HepG2 (cell line): ENCODE data around the gene MBLAC1. TPM values are rescaled to one million over a fixed set of nuclear protein-coding genes. Genes with fewer than 3 reads are reported as not detected.

Experiments
- AGO2 ChIP-seq: fragments of 200-400 bp; formaldehyde crosslinking; optimal IDR thresholded peaks from 2 replicates; pipeline ENCODE3; 2017; ENCODE audit warnings: mild to moderate bottlenecking, low read depth, low read length, moderate library complexity
- ATF1 ChIP-seq: IDR thresholded peaks from 2 replicates; pipeline ENCODE4 v1.6.1; 2016; ENCODE audit warnings: mild to moderate bottlenecking, control low read depth
- CREM ChIP-seq, 2 experiments: sonication (generic) in 1 of 2; formaldehyde crosslinking in 1 of 2; IDR thresholded peaks; 2 replicates each; pipeline versions ENCODE4 v1.4.0 to v1.6.1; 2016 to 2020; ENCODE audit warnings: antibody characterized with exemption in 1 of 2, mild to moderate bottlenecking in 1 of 2, missing genetic modification reagents in 1 of 2
- DPF2 ChIP-seq: sonication (generic); formaldehyde crosslinking; IDR thresholded peaks from 2 replicates; pipeline ENCODE4 v1.4.0; 2020; ENCODE audit warnings: mild to moderate bottlenecking, low read depth, missing genetic modification reagents, borderline replicate concordance
- GATAD2A ChIP-seq: IDR thresholded peaks from 2 replicates; pipeline ENCODE4 v1.6.1; 2016
- HDAC1 ChIP-seq: sonication (generic); formaldehyde crosslinking; IDR thresholded peaks from 2 replicates; pipeline ENCODE4 v1.5.1; 2020; ENCODE audit warnings: mild to moderate bottlenecking, missing genetic modification reagents
- HMG20B ChIP-seq: conservative IDR thresholded peaks from 2 replicates; pipeline ENCODE4 v1.6.1; 2016; ENCODE audit warnings: missing genetic modification reagents, missing compliant biosample characterization
- HMGA1 ChIP-seq: sonication (generic); formaldehyde crosslinking; conservative IDR thresholded peaks from 2 replicates; pipeline ENCODE4 v1.4.0; 2020; ENCODE audit warnings: missing genetic modification reagents
- JUNB ChIP-seq: sonication (generic); formaldehyde crosslinking; IDR thresholded peaks from 2 replicates; pipeline ENCODE4 v1.8.0; 2022; ENCODE audit warnings: missing genetic modification reagents, mild to moderate bottlenecking, borderline replicate concordance
- MTA1 ChIP-seq: sonication (generic); formaldehyde crosslinking; IDR thresholded peaks from 2 replicates; pipeline ENCODE4 v1.4.0; 2020; ENCODE audit warnings: missing genetic modification reagents, mild to moderate bottlenecking, borderline replicate concordance
- NKX3-1 ChIP-seq: sonication (generic); formaldehyde crosslinking; IDR thresholded peaks from 2 replicates; pipeline ENCODE4 v1.5.0; 2020; ENCODE audit warnings: missing genetic modification reagents
- NONO ChIP-seq, 2 experiments: fragments of 450-650 bp in 1 of 2; sonication (generic) in 1 of 2; formaldehyde crosslinking in 1 of 2; IDR thresholded peaks in 1 of 2; conservative IDR thresholded peaks in 1 of 2; 2 replicates each; pipeline versions ENCODE4 v1.6.1 to v1.8.0; 2017 to 2022; ENCODE audit warnings: mild to moderate bottlenecking in 1 of 2, missing genetic modification reagents in 1 of 2, moderate library complexity in 1 of 2
- PHF21A ChIP-seq: sonication (generic); formaldehyde crosslinking; IDR thresholded peaks from 2 replicates; pipeline ENCODE4 v1.5.0; 2020; ENCODE audit warnings: mild to moderate bottlenecking, missing genetic modification reagents
- PHF8 ChIP-seq: sonication (generic); formaldehyde crosslinking; IDR thresholded peaks from 2 replicates; pipeline ENCODE4 v1.5.0; 2020; ENCODE audit warnings: missing genetic modification reagents
- SP4 ChIP-seq: sonication (generic); formaldehyde crosslinking; IDR thresholded peaks from 2 replicates; pipeline ENCODE4 v1.8.1; 2023; ENCODE audit warnings: mild to moderate bottlenecking, missing genetic modification reagents
- SRSF4 ChIP-seq: fragments of 200-400 bp; formaldehyde crosslinking; IDR thresholded peaks from one replicate; pipeline ENCODE4 v1.6.1; 2018; ENCODE audit warnings: mild to moderate bottlenecking, low read depth, low read length, moderate library complexity; ENCODE audit not compliant: poor library complexity, severe bottlenecking
- SUZ12 ChIP-seq: fragments of 150-350 bp; IDR thresholded peaks from 2 replicates; pipeline ENCODE4 v1.6.1; 2014; ENCODE audit warnings: low read depth, low read length
- THAP11 ChIP-seq: IDR thresholded peaks from 2 replicates; pipeline ENCODE4 v1.6.1; 2016; ENCODE audit warnings: missing biosample characterization, missing genetic modification reagents
- XRCC5 ChIP-seq: fragments of 200-400 bp; formaldehyde crosslinking; optimal IDR thresholded peaks from 2 replicates; pipeline ENCODE3; 2017; ENCODE audit warnings: mild to moderate bottlenecking, low read length
- ZMYM2 ChIP-seq: sonication (generic); formaldehyde crosslinking; IDR thresholded peaks from 2 replicates; pipeline ENCODE4 v1.8.0; 2022; ENCODE audit warnings: mild to moderate bottlenecking, missing genetic modification reagents
- ZNF264 ChIP-seq: sonication (generic); formaldehyde crosslinking; IDR thresholded peaks from 2 replicates; pipeline ENCODE4 v1.4.0; 2020; ENCODE audit warnings: missing genetic modification reagents
- ZNF30 ChIP-seq: sonication (generic); formaldehyde crosslinking; IDR thresholded peaks from 2 replicates; pipeline ENCODE4 v1.5.0; 2020; ENCODE audit warnings: mild to moderate bottlenecking, missing genetic modification reagents
- ZNF556 ChIP-seq: sonication (generic); formaldehyde crosslinking; IDR thresholded peaks from 2 replicates; pipeline ENCODE4 v1.4.0; 2020; ENCODE audit warnings: mild to moderate bottlenecking, missing genetic modification reagents, borderline replicate concordance
- ZNF557 ChIP-seq: sonication (generic); formaldehyde crosslinking; IDR thresholded peaks from 2 replicates; pipeline ENCODE4 v1.4.0; 2020; ENCODE audit warnings: missing genetic modification reagents
- ZNF7 ChIP-seq: IDR thresholded peaks from 2 replicates; pipeline ENCODE4 v1.6.1; 2016; ENCODE audit warnings: missing biosample characterization, missing genetic modification reagents
- ZNF746 ChIP-seq: sonication (generic); formaldehyde crosslinking; IDR thresholded peaks from 2 replicates; pipeline ENCODE4 v1.8.0; 2022; ENCODE audit warnings: mild to moderate bottlenecking, missing genetic modification reagents
- ZNF75D ChIP-seq: sonication (generic); formaldehyde crosslinking; IDR thresholded peaks from 2 replicates; pipeline ENCODE4 v1.8.1; 2023; ENCODE audit warnings: missing genetic modification reagents, mild to moderate bottlenecking, borderline replicate concordance
- ZNF879 ChIP-seq: sonication (generic); formaldehyde crosslinking; IDR thresholded peaks from 2 replicates; pipeline ENCODE4 v1.8.1; 2023; ENCODE audit warnings: missing genetic modification reagents
- polyA plus RNA-seq, 8 experiments: library from polyadenylated mRNA; depleted of rRNA in 3 of 8; stranded (reverse) in 7 of 8; unstranded in 1 of 8; fragments of >200 nt; fragmentation: Illumina TruSeq in 4 of 8; extraction: Trizol in 4 of 8; gene quantifications; 2 replicates each; pipeline versions ENCODE4 v1.2.1 to v1.2.3, GENCODE V29; 2011 to 2016; ENCODE audit warnings: low read depth in 4 of 8, missing spikeins in 1 of 8, mixed read lengths in 1 of 8; ENCODE audit not compliant: insufficient read depth in 1 of 8
- total RNA-seq, 5 experiments: library from RNA; depleted of rRNA; stranded (reverse); fragments of >200 nt; fragmentation: Illumina TruSeq; extraction: Trizol; gene quantifications; 2 replicates each; pipeline ENCODE4 v1.2.3, GENCODE V29; 2016; ENCODE audit warnings: low read depth in 1 of 5
- TF ChIP-seq, protein P1 (sequence below): fragments of 450-650 bp; IDR thresholded peaks from 2 replicates; pipeline ENCODE4 v1.6.1; 2017; ENCODE audit warnings: mild to moderate bottlenecking
- TF ChIP-seq, protein P2 (sequence below): sonication (generic); formaldehyde crosslinking; IDR thresholded peaks from 2 replicates; pipeline ENCODE4 v1.8.1; 2023; ENCODE audit warnings: mild to moderate bottlenecking, missing genetic modification reagents

Gene MBLAC1
- total and polyA plus RNA-seq, 2 of the 13 experiments (the other 11 are each of a cell fraction or from before 2014, with no cell fraction given): 0.79 to 2.1 TPM

DNA sequence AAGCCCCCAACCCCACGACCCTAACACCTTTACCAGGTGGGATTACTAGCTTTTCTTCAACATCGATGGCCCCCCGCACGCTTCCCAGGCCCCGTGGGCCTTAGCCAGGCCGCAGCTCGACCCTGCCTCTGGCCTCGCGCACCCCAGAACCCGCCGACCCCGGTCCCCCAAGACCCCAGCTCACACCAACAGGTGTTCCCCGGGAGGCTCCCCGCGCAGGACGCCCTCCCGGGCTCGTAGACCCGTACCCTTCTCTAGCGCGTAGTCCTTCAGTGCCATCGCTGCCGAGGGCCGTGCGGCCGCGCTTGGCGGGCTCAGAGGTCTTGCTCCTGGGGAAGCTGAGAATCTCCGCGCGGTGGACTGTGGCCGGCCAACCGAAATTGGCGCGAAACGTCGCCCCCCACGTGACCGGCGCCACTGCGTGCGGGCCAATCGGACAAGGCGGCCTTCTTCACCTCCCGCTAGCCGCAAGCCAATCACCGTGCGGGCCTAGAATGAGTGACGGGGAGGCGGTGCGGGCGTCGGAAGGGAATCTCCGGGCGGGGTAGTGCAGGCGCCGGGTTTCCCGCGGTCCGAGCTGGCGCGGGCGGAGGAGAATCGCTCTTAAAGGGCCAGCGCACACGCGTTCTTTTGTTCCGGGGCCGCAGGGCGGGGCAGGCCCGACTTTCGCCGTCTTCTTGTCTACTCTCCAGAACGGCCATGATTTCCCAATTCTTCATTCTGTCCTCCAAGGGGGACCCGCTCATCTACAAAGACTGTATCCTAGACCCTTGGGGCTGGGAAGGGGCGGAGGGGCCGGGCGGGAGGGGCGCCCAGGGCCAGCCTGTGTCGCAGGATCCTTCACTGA is 25.5 kb upstream of the MBLAC1 start, which contains the start of the genes AP4M1 and MCM7 (continued):
- TF ChIP-seq ZMYM2 (CRISPR knock-in tag) (no peak), ZNF30 (CRISPR knock-in tag) (no peak), PHF8 (CRISPR knock-in tag) (peak; percentile 55), ZNF746 (no peak), NKX3-1 (CRISPR knock-in tag) (peak; percentile 65; the same call in 1 of the 2 replicates), THAP11 (CRISPR knock-in tag) (peak; percentile 74), NONO (IDR thresholded peaks at IDR 0.05) (no peak), NONO (CRISPR knock-in tag; conservative IDR thresholded peaks at IDR 0.05) (no peak; the same call in 1 of the 2 replicates), ZNF264 (no peak), ZNF75D (CRISPR knock-in tag) (no peak), AGO2 (peak; percentile 86), XRCC5 (no peak), HDAC1 (CRISPR knock-in tag) (peak; percentile 88), ZNF556 (CRISPR knock-in tag) (no peak), HMG20B (CRISPR knock-in tag) (no peak), ZNF7 (CRISPR knock-in tag) (no peak), JUNB (CRISPR knock-in tag) (no peak), CREM (IDR thresholded peaks at IDR 0.05) (no peak; the same call in 1 of the 2 replicates), CREM (CRISPR knock-in tag; IDR thresholded peaks at IDR 0.05) (no peak), DPF2 (CRISPR knock-in tag) (no peak), SRSF4 (no peak), SP4 (CRISPR knock-in tag) (peak; percentile 77), PHF21A (CRISPR knock-in tag) (peak; percentile 34; the same call in 1 of the 2 replicates), SUZ12 (no peak), MTA1 (CRISPR knock-in tag) (no peak), GATAD2A (CRISPR knock-in tag) (no peak), ZNF879 (no peak), HMGA1 (CRISPR knock-in tag) (no peak), ZNF557 (CRISPR knock-in tag) (0 out of 2 replicates have a peak, but pooled peaks have one; percentile 60), ATF1 (CRISPR knock-in tag) (no peak)
- TF ChIP-seq, protein P1, sequence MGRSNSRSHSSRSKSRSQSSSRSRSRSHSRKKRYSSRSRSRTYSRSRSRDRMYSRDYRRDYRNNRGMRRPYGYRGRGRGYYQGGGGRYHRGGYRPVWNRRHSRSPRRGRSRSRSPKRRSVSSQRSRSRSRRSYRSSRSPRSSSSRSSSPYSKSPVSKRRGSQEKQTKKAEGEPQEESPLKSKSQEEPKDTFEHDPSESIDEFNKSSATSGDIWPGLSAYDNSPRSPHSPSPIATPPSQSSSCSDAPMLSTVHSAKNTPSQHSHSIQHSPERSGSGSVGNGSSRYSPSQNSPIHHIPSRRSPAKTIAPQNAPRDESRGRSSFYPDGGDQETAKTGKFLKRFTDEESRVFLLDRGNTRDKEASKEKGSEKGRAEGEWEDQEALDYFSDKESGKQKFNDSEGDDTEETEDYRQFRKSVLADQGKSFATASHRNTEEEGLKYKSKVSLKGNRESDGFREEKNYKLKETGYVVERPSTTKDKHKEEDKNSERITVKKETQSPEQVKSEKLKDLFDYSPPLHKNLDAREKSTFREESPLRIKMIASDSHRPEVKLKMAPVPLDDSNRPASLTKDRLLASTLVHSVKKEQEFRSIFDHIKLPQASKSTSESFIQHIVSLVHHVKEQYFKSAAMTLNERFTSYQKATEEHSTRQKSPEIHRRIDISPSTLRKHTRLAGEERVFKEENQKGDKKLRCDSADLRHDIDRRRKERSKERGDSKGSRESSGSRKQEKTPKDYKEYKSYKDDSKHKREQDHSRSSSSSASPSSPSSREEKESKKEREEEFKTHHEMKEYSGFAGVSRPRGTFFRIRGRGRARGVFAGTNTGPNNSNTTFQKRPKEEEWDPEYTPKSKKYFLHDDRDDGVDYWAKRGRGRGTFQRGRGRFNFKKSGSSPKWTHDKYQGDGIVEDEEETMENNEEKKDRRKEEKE: no peak
- TF ChIP-seq, protein P2, sequence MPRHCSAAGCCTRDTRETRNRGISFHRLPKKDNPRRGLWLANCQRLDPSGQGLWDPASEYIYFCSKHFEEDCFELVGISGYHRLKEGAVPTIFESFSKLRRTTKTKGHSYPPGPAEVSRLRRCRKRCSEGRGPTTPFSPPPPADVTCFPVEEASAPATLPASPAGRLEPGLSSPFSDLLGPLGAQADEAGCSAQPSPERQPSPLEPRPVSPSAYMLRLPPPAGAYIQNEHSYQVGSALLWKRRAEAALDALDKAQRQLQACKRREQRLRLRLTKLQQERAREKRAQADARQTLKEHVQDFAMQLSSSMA (CRISPR knock-in tag): no peak
